ENCODE results near the gene PARM1. TPM values are rescaled to one million over a fixed set of nuclear protein-coding genes. Genes with fewer than 3 reads are reported as not detected.

PARM1 gene
- total RNA-seq, 1 donor from 2014 or later = 1.6 TPM

DNA sequence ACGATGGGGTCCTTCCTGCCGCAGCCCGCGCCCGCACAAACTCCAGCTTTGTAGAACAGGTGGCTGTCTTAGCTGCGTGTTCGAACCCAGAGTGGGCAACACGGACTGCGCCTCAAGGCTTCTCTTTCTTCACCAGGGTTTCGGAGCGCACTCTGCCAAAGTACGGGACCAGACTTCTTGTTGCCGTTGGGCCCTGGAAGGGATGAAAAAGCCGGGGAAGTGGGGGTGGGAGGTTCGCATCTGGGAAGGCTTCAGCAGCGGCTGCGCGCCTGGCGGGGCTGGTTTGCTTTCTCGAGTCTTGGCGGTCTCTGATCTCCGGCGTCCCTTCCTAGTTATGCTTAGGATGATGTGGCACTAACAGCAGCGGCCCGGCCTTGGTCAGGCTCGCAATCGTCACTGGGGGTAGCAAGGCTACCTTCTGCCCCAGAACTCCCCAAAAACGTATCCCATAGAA, 673 bp downstream of the PARM1 start:
- Histone ChIP-seq H3F3A (ENCODE audit: low read depth) (peaks cover 14% of the 10 kb centered on the region), H3K79me2 (ENCODE audit: low read depth) (no peaks in the 10 kb centered on the region), H3K4me1 (peaks cover 10% of the 10 kb centered on the region), H4K20me1 (ENCODE audit: low read depth) (peaks cover 5% of the 10 kb centered on the region), H3K9ac (no peak overlapping the region), H3K36me3 (no peaks in the 10 kb centered on the region), H3K4me2 (peak overlapping the region; percentile 96), H3K9me3 (ENCODE audit: low read depth) (no peaks in the 10 kb centered on the region), H3K4me3 (peak overlapping the region; percentile 68), H3K27ac (no peak overlapping the region), H2AFZ (replicated peaks) (peak overlapping the region; percentile 97), H3K27me3 (peaks cover 57% of the 10 kb centered on the region)
- TF ChIP-seq, protein P1, sequence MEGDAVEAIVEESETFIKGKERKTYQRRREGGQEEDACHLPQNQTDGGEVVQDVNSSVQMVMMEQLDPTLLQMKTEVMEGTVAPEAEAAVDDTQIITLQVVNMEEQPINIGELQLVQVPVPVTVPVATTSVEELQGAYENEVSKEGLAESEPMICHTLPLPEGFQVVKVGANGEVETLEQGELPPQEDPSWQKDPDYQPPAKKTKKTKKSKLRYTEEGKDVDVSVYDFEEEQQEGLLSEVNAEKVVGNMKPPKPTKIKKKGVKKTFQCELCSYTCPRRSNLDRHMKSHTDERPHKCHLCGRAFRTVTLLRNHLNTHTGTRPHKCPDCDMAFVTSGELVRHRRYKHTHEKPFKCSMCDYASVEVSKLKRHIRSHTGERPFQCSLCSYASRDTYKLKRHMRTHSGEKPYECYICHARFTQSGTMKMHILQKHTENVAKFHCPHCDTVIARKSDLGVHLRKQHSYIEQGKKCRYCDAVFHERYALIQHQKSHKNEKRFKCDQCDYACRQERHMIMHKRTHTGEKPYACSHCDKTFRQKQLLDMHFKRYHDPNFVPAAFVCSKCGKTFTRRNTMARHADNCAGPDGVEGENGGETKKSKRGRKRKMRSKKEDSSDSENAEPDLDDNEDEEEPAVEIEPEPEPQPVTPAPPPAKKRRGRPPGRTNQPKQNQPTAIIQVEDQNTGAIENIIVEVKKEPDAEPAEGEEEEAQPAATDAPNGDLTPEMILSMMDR (IDR thresholded peaks at IDR 0.05) = no peak
- peak; percentile 56 for TF ChIP-seq EZH2phosphoT487 (IDR thresholded peaks at IDR 0.05)
- no peak for TF ChIP-seq EZH2 (IDR thresholded peaks at IDR 0.05)
- Mint-ChIP-seq H3K4me3 (peak overlapping the region; percentile 95), H3K27ac (no peak overlapping the region), H3K36me3 (peaks cover 7% of the 10 kb centered on the region), H3K4me1 (peaks cover 39% of the 10 kb centered on the region), H3K27me3 (ENCODE audit: insufficient read depth, low read depth) (peaks cover 19% of the 10 kb centered on the region), H3K9me3 (no peaks in the 10 kb centered on the region)
- peak; percentile 27 for DNase-seq (ENCODE audit: low spot score)

DNA sequence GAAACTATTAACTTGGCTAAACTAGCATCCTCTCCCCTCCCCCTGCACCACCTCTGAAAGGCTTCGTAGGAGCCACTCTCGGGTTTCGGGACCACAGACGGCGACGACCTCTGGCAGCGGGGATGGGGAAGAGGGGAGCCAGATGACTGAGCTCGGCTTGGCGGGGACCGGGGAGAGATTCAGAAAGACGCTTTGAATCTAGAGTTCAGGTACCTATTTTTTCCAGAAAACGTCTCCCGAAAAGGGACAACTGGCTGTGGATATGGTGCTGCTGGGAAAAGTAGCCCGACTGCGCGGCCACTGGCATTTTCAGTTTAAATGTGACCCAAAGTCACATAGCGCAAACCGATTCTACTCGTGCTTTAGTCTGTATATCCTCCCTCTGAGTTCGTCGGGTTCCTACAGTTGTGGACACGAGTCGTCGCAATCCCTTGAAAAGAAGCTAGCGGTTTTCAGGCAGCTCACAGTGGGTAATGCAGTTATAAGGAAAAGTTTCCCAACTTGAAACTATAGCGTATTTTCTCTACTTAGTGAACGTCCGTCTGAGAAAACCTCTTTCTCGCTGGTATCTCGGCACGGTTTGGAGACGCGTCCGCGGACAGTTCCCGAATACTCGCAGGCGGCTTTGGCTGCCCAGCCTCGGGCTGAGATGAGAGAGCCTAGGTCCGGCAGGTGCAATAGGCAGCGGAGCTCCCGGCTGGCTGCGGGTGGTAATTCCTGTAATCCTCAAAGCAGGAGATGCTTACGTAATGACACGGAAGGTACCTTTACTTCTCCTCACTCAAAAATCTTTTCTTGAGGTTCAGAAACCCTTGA, 1.3 kb downstream of the PARM1 start:
- H3K36me3 Mint-ChIP-seq = peaks cover 7% of the 10 kb centered on the region
- H3K9ac ChIP-seq = no peak overlapping the region
- H3K4me3 ChIP-seq = peak overlapping the region; percentile 68
- no peaks in the 10 kb centered on the region for H3K79me2 ChIP-seq (ENCODE audit: low read depth)
- no peak overlapping the region for H3K27ac Mint-ChIP-seq
- peaks cover 19% of the 10 kb centered on the region for H3K27me3 Mint-ChIP-seq (ENCODE audit: insufficient read depth, low read depth)
- peaks cover 10% of the 10 kb centered on the region for H3K4me1 ChIP-seq
- peaks cover 5% of the 10 kb centered on the region for H4K20me1 ChIP-seq (ENCODE audit: low read depth)
- DNase-seq (ENCODE audit: low spot score) = peak; percentile 78
- H2AFZ ChIP-seq (replicated peaks) = peak overlapping the region; percentile 67
- H3K4me1 Mint-ChIP-seq = peaks cover 44% of the 10 kb centered on the region
- no peaks in the 10 kb centered on the region for H3K36me3 ChIP-seq
- TF ChIP-seq EZH2 (IDR thresholded peaks at IDR 0.05) = peak; percentile 82
- TF ChIP-seq EZH2phosphoT487 (IDR thresholded peaks at IDR 0.05) = peak; percentile 69
- TF ChIP-seq, protein P1 (IDR thresholded peaks at IDR 0.05) = no peak
- H3K27ac ChIP-seq = no peak overlapping the region
- H3K9me3 ChIP-seq (ENCODE audit: low read depth) = no peaks in the 10 kb centered on the region
- no peaks in the 10 kb centered on the region for H3K9me3 Mint-ChIP-seq
- peak overlapping the region; percentile 96 for H3K4me2 ChIP-seq
- peaks cover 14% of the 10 kb centered on the region for H3F3A ChIP-seq (ENCODE audit: low read depth)
- H3K27me3 ChIP-seq = peaks cover 57% of the 10 kb centered on the region
- peak overlapping the region; percentile 95 for H3K4me3 Mint-ChIP-seq

DNA sequence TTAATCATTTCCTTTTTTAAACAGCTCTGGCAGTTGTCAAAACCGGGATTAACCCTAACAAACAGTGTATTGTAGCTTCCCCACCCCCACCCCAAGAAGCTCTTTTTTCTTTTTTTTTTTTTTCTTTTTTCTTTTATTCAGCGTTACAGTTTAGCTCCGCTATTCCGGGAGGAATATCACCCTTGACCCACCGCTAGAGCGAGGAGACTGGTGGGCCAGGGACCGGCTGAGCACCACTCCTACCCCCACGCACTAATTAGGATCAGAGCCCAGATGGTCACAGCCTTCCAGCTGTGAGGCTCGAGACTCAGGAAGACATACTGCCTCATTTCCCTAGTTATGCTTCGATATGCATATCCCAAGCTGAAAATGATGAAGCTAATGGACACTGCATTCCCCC, 2.0 kb downstream of the PARM1 start:
- Histone ChIP-seq H3F3A (ENCODE audit: low read depth) (peaks cover 14% of the 10 kb centered on the region), H3K36me3 (no peaks in the 10 kb centered on the region), H3K4me1 (peaks cover 10% of the 10 kb centered on the region), H3K9ac (no peak overlapping the region), H3K4me2 (peak overlapping the region; percentile 96), H3K27me3 (peaks cover 57% of the 10 kb centered on the region), H3K27ac (no peak overlapping the region), H3K79me2 (ENCODE audit: low read depth) (no peaks in the 10 kb centered on the region), H3K9me3 (ENCODE audit: low read depth) (no peaks in the 10 kb centered on the region), H2AFZ (replicated peaks) (no peak overlapping the region), H4K20me1 (ENCODE audit: low read depth) (peaks cover 5% of the 10 kb centered on the region), H3K4me3 (peak overlapping the region; percentile 68)
- Mint-ChIP-seq H3K9me3 (peaks cover 2% of the 10 kb centered on the region), H3K27me3 (ENCODE audit: insufficient read depth, low read depth) (peaks cover 19% of the 10 kb centered on the region), H3K4me3 (peak overlapping the region; percentile 95), H3K4me1 (peaks cover 48% of the 10 kb centered on the region), H3K36me3 (peaks cover 7% of the 10 kb centered on the region), H3K27ac (no peak overlapping the region)
- TF ChIP-seq EZH2phosphoT487 (IDR thresholded peaks at IDR 0.05) = no peak
- no peak for TF ChIP-seq EZH2 (IDR thresholded peaks at IDR 0.05)
- TF ChIP-seq, protein P1 (IDR thresholded peaks at IDR 0.05) = no peak
- DNase-seq (ENCODE audit: low spot score) = peak; percentile 46
